Activated CD4-positive, CD25-positive, alpha-beta regulatory T cell treated with anti-CD3 and anti-CD28 coated beads, Interleukin-2, amount 50 U/mL, for 72 hours (primary cell): Measurements from ENCODE around the gene UQCRH.
A peak's percentile ranks its signal among the peaks of the same experiment; 100 is the strongest.
"Not testable (repeated sequence)": the region's sequence is repeated elsewhere in the genome, so short reads cannot be mapped to it uniquely, and the experiment has no call there.

Experiments used
- DNase-seq: peaks from one replicate; pipeline ENCODE4 v3.0.0; 2021

Gene UQCRH

GRCh38 chr1:46337409-46337808 lies 33.9 kb downstream of the UQCRH start:
- not testable (repeated sequence) for DNase-seq

GRCh38 chr1:46340404-46341221 lies 37.1 kb downstream of the UQCRH start, which contains the start of gene NSUN4:
TSS of gene NSUN4 (plus strand) at chr1:46340807. CDS start at chr1:46340827, 20 bp downstream.
- peak; percentile 75 for DNase-seq

GRCh38 chr1:46341222-46342083 lies 38.0 kb downstream of the UQCRH start:
- no peak for DNase-seq

GRCh38 chr1:46342084-46342656 lies 38.7 kb downstream of the UQCRH start:
- no peak for DNase-seq

GRCh38 chr1:46342677-46343350 lies 39.3 kb downstream of the UQCRH start:
- no peak for DNase-seq

GRCh38 chr1:46343351-46343695 lies 39.8 kb downstream of the UQCRH start:
- DNase-seq: no peak

GRCh38 chr1:46343705-46344104 lies 40.2 kb downstream of the UQCRH start:
- DNase-seq: no peak

- DNase-seq: no peak
These were observed 41.0 kb downstream of the UQCRH start for GRCh38 chr1:46344481-46344880.

GRCh38 chr1:46345281-46345680 lies 41.8 kb downstream of the UQCRH start:
- DNase-seq: no peak

- DNase-seq: no peak
These were observed 48.9 kb downstream of the UQCRH start for GRCh38 chr1:46352363-46352762.

GRCh38 chr1:46355920-46356319 lies 52.4 kb downstream of the UQCRH start:
- DNase-seq: not testable (repeated sequence)

- no peak for DNase-seq
These were observed 58.7 kb downstream of the UQCRH start for GRCh38 chr1:46362158-46362557.

GRCh38 chr1:46363121-46363520 lies 59.6 kb downstream of the UQCRH start:
- DNase-seq: no peak

GRCh38 chr1:46364612-46365011 lies 61.1 kb downstream of the UQCRH start:
- no peak for DNase-seq

GRCh38 chr1:46365796-46366195 lies 62.3 kb downstream of the UQCRH start:
- not testable (repeated sequence) for DNase-seq
